H1 (cell line): ENCODE results near the gene DCUN1D3. TPM values are rescaled to one million over a fixed set of nuclear protein-coding genes. Genes with fewer than 3 reads are reported as not detected.

Experiments
- CTCF ChIA-PET: fragments of 300-600 bp; sonication (Branson Sonifier 250); formaldehyde crosslinking; loops from one replicate; lab custom pipeline; 2021; ENCODE audit not compliant: partially characterized antibody; lab: Charles Lee
- POLR2A ChIA-PET: fragments of 300-600 bp; sonication (Branson Sonifier 250); formaldehyde crosslinking; loops from one replicate; lab custom pipeline; 2021; ENCODE audit warnings: inconsistent platforms; ENCODE audit not compliant: partially characterized antibody; lab: Charles Lee
- DNase-seq, 2 experiments: peaks; one replicate each; pipeline versions ENCODE4 v3.0.0 to v3.0.0-alpha.2; 2010 to 2022; ENCODE audit warnings: low spot score in 2 of 2, low read depth in 1 of 2, mixed read lengths in 1 of 2
- FAIRE-seq: peaks from 2 replicates; lab custom pipeline; 2011; peaks lifted over from hg19 to GRCh38; lab: Jason Lieb, UNC
- H2AFZ ChIP-seq: 2 replicates; pipeline ENCODE4 v1.8.1; 2012; ENCODE audit warnings: low read length, inconsistent platforms
- H2AK5ac ChIP-seq: 2 replicates; pipeline ENCODE4 v1.6.1; 2013; ENCODE audit warnings: low read depth, low read length
- H2BK120ac ChIP-seq: replicated peaks from 2 replicates; pipeline ENCODE3; 2013; ENCODE audit warnings: low read depth, low read length, inconsistent platforms
- H2BK12ac ChIP-seq: 2 replicates; pipeline ENCODE4 v1.6.1; 2013; ENCODE audit warnings: low read depth, low read length
- H2BK15ac ChIP-seq: 2 replicates; pipeline ENCODE4 v1.6.1; 2013; ENCODE audit warnings: low read length
- H2BK20ac ChIP-seq: 2 replicates; pipeline ENCODE4 v1.6.1; 2013; ENCODE audit warnings: low read length
- H2BK5ac ChIP-seq: 2 replicates; pipeline ENCODE4 v1.6.1; 2013; ENCODE audit warnings: low read depth, low read length
- H3K14ac ChIP-seq: 2 replicates; pipeline ENCODE4 v1.6.1; 2013; ENCODE audit warnings: inconsistent platforms; ENCODE audit not compliant: insufficient read length
- H3K18ac ChIP-seq: 2 replicates; pipeline ENCODE4 v1.6.1; 2013; ENCODE audit warnings: low read length; ENCODE audit errors: extremely low read depth
- H3K23ac ChIP-seq: 2 replicates; pipeline ENCODE4 v1.6.1; 2013; ENCODE audit warnings: inconsistent platforms; ENCODE audit not compliant: insufficient read length
- H3K23me2 ChIP-seq: 2 replicates; pipeline ENCODE4 v1.6.1; 2013; ENCODE audit warnings: low read depth, low read length
- H3K27ac ChIP-seq: 2 replicates; pipeline ENCODE4 v1.6.1; 2011; ENCODE audit warnings: low read depth, low read length, inconsistent platforms
- H3K27me3 ChIP-seq, 4 experiments: replicated peaks in 1 of 4; 1 replicate in 1 of 4; 2 replicates in 3 of 4; pipeline versions ENCODE4 v1.6.1 to v1.8.1; 2011 to 2013; ENCODE audit warnings: low read length in 3 of 4, mild to moderate bottlenecking in 3 of 4, inconsistent platforms in 2 of 4, mixed read lengths in 2 of 4, moderate library complexity in 1 of 4; ENCODE audit not compliant: control insufficient read depth in 3 of 4, insufficient read depth in 3 of 4; ENCODE audit errors: extremely low read depth in 1 of 4
- H3K36me3 ChIP-seq, 4 experiments: 2 replicates each; pipeline versions ENCODE4 v1.6.1 to v1.8.1; 2011 to 2013; ENCODE audit warnings: mild to moderate bottlenecking in 4 of 4, low read length in 3 of 4, moderate library complexity in 2 of 4, control low read depth in 1 of 4, inconsistent platforms in 1 of 4; ENCODE audit not compliant: insufficient read depth in 4 of 4, control insufficient read depth in 2 of 4
- H3K4ac ChIP-seq: replicated peaks from 2 replicates; pipeline ENCODE3; 2013; ENCODE audit warnings: low read length, low read depth, mixed read lengths, inconsistent platforms; ENCODE audit not compliant: insufficient read length
- H3K4me1 ChIP-seq, 4 experiments: replicated peaks in 1 of 4; 1 replicate in 1 of 4; 2 replicates in 3 of 4; pipeline versions ENCODE4 v1.6.1 to v1.8.1; 2011 to 2013; ENCODE audit warnings: low read length in 3 of 4, inconsistent platforms in 2 of 4, mixed read lengths in 1 of 4; ENCODE audit not compliant: insufficient read depth in 4 of 4, control insufficient read depth in 3 of 4
- H3K4me2 ChIP-seq, 2 experiments: 2 replicates each; pipeline versions ENCODE4 v1.6.1 to v1.8.1; 2011 to 2013; ENCODE audit warnings: low read depth in 2 of 2, low read length in 2 of 2, control low read depth in 1 of 2, inconsistent platforms in 1 of 2, mild to moderate bottlenecking in 1 of 2; ENCODE audit not compliant: insufficient read depth in 1 of 2
- H3K4me3 ChIP-seq, 4 experiments: fragments of 200-600, 300-600 bp in 1 of 4; sonication (generic), shearing (Covaris generic), sonication (Bioruptor Twin) in 1 of 4; 2 replicates each; pipeline versions ENCODE4 v1.5.1 to v1.8.1; 2011 to 2016; ENCODE audit warnings: low read length in 4 of 4, low read depth in 3 of 4, control low read depth in 2 of 4, inconsistent platforms in 2 of 4, mild to moderate bottlenecking in 2 of 4, mixed read lengths in 1 of 4, moderate library complexity in 1 of 4; ENCODE audit not compliant: insufficient read depth in 2 of 4; ENCODE audit errors: extremely low read depth in 1 of 4
- H3K56ac ChIP-seq: replicated peaks from 2 replicates; pipeline ENCODE3; 2013; ENCODE audit warnings: low read depth, mild to moderate bottlenecking, mixed read lengths, low read length, inconsistent platforms; ENCODE audit not compliant: insufficient read length
- H3K79me1 ChIP-seq: 2 replicates; pipeline ENCODE4 v1.6.1; 2013; ENCODE audit warnings: low read depth, low read length, control low read depth
- H3K79me2 ChIP-seq, 2 experiments: 2 replicates each; pipeline versions ENCODE4 v1.6.1 to v1.8.1; 2012 to 2013; ENCODE audit warnings: low read length in 2 of 2, mild to moderate bottlenecking in 2 of 2, inconsistent platforms in 1 of 2; ENCODE audit not compliant: insufficient read depth in 2 of 2, control insufficient read depth in 1 of 2
- H3K9ac ChIP-seq, 4 experiments: replicated peaks in 1 of 4; 1 replicate in 1 of 4; 2 replicates in 3 of 4; pipeline versions ENCODE4 v1.6.1 to v1.8.1; 2011 to 2013; ENCODE audit warnings: low read depth in 3 of 4, low read length in 3 of 4, control low read depth in 2 of 4, mild to moderate bottlenecking in 2 of 4, moderate library complexity in 2 of 4, inconsistent platforms in 1 of 4; ENCODE audit errors: extremely low read depth in 1 of 4
- H3K9me3 ChIP-seq, 2 experiments: 2 replicates each; pipeline versions ENCODE4 v1.6.1 to v1.8.1; 2012 to 2013; ENCODE audit warnings: mild to moderate bottlenecking in 2 of 2, moderate library complexity in 2 of 2, control low read depth in 1 of 2, inconsistent platforms in 1 of 2, low read depth in 1 of 2, low read length in 1 of 2, mixed read lengths in 1 of 2; ENCODE audit not compliant: insufficient read depth in 2 of 2
- H4K20me1 ChIP-seq, 2 experiments: replicated peaks in 1 of 2; 2 replicates each; pipeline versions ENCODE3 to v1.8.1; 2011 to 2013; ENCODE audit warnings: inconsistent platforms in 2 of 2, low read length in 2 of 2, mild to moderate bottlenecking in 1 of 2; ENCODE audit not compliant: insufficient read depth in 2 of 2, control insufficient read depth in 1 of 2
- H4K5ac ChIP-seq: 2 replicates; pipeline ENCODE4 v1.6.1; 2013; ENCODE audit warnings: low read length, low read depth, mixed read lengths, inconsistent platforms; ENCODE audit not compliant: insufficient read length
- H4K8ac ChIP-seq: 2 replicates; pipeline ENCODE4 v1.8.0; 2013; ENCODE audit warnings: mild to moderate bottlenecking, moderate library complexity, low read length, inconsistent platforms; ENCODE audit not compliant: insufficient read depth; ENCODE audit errors: extremely low read depth
- H4K91ac ChIP-seq: replicated peaks from 2 replicates; pipeline ENCODE3; 2013; ENCODE audit warnings: low read length, mixed read lengths, inconsistent platforms; ENCODE audit not compliant: insufficient read length
- ASH2L ChIP-seq: fragments of 200-600, 300-600 bp; sonication (generic); IDR thresholded peaks from one replicate; pipeline ENCODE4 v1.7.1; 2017; ENCODE audit warnings: low read length
- BACH1 ChIP-seq: IDR thresholded peaks from 2 replicates; pipeline ENCODE4 v1.6.1; 2012; ENCODE audit warnings: low read length, improper control_type of control experiment
- CBX5 ChIP-seq: fragments of 300-800, 300-1000 bp; sonication (generic); IDR thresholded peaks from 2 replicates; pipeline ENCODE4 v1.7.1; 2016; ENCODE audit warnings: antibody characterized with exemption, low read length, low read depth
- E2F6 ChIP-seq: IDR thresholded peaks from 2 replicates; pipeline ENCODE4 v1.6.1; 2012; ENCODE audit warnings: inconsistent platforms
- EGR1 ChIP-seq: IDR thresholded peaks from 2 replicates; pipeline ENCODE4 v1.6.1; 2011; ENCODE audit warnings: low read depth, low read length, borderline replicate concordance
- EZH2 ChIP-seq: fragments of 200-600 bp; sonication (generic); IDR thresholded peaks from 2 replicates; pipeline ENCODE4 v1.7.1; 2012; ENCODE audit warnings: low read depth, mild to moderate bottlenecking, moderate library complexity, low read length, inconsistent platforms; ENCODE audit not compliant: severe bottlenecking
- JUND ChIP-seq: IDR thresholded peaks from 2 replicates; pipeline ENCODE4 v1.6.1; 2011; ENCODE audit warnings: mild to moderate bottlenecking, improper control_type of control experiment, low read length
- WGBS, 2 experiments: shearing (Covaris generic) in 1 of 2; methylation state at CpG; one replicate each; pipeline versions ENCODE4 v1.1.6 to v1.1.7; 2013 to 2015; ENCODE audit warnings: low lambda C conversion rate in 2 of 2, mixed read lengths in 2 of 2, inconsistent platforms in 1 of 2, low coverage in 1 of 2, missing lambda C conversion rate in 1 of 2; ENCODE audit not compliant: insufficient replicate concordance in 2 of 2, insufficient coverage in 1 of 2, insufficient read length in 1 of 2; ENCODE audit errors: extremely low coverage in 1 of 2, missing lambda C conversion rate in 1 of 2; 5-methylcytosine and 5-hydroxymethylcytosine counted together
- polyA plus RNA-seq, 7 experiments: library from polyadenylated mRNA; depleted of rRNA in 3 of 7; stranded (reverse) in 5 of 7; unstranded in 2 of 7; fragments of >200 nt in 5 of 7; fragments of 200-250 nt in 2 of 7; gene quantifications; 1 replicate in 5 of 7; 2 replicates in 1 of 7; 4 replicates in 1 of 7; pipeline versions ENCODE4 v1.2.1 to v1.2.3, GENCODE V29; 2011 to 2013; ENCODE audit warnings: missing spikeins in 2 of 7, mixed read lengths in 2 of 7
- total RNA-seq: library from RNA; stranded (reverse); fragmentation: NEBNext Ultra II Directional; extraction: Animal tissue kit (Norgen Biotek cat#: 25700); gene quantifications from 2 replicates; pipeline ENCODE4 v1.2.1, GENCODE V29; 2021
- TF ChIP-seq, protein P1 (sequence below): IDR thresholded peaks from 2 replicates; pipeline ENCODE4 v1.6.1; 2012; ENCODE audit warnings: low read length, inconsistent platforms

Gene DCUN1D3
- total and polyA plus RNA-seq, 2 of the 8 experiments (the other 6 are each of a cell fraction or from before 2014, with no cell fraction given), result 3.5 to 18.2 TPM

- no peak overlapping the region for H3K9ac ChIP-seq
- no peaks in the 10 kb centered on the region for H3K36me3 ChIP-seq
- H4K20me1 ChIP-seq, result no peaks in the 10 kb centered on the region
- H2BK15ac ChIP-seq, result no peak overlapping the region
- H2BK12ac ChIP-seq, result no peak overlapping the region
- H2AK5ac ChIP-seq, result no peak overlapping the region
- H4K8ac ChIP-seq, result no peak overlapping the region
- no peaks in the 10 kb centered on the region for H3K79me1 ChIP-seq
- no peaks in the 10 kb centered on the region for H3K23me2 ChIP-seq
- H3K4me3 ChIP-seq, result no peak overlapping the region
- ChIA-PET CTCF (interaction anchor here (0.6 to 1.1 kb wide), 2 partner anchors 61 to 278 kb away, joined by 3 to 4 read pairs; no protein-coding TSS in a partner anchor), POLR2A (interaction anchor here (1.4 kb wide), 1 partner anchor 10 kb away, joined by 3 read pairs; no protein-coding TSS in a partner anchor)
- H2BK120ac ChIP-seq, result no peak overlapping the region
- no peak overlapping the region for H4K91ac ChIP-seq
- H3K4ac ChIP-seq, result no peak overlapping the region
- no peak overlapping the region for H3K27ac ChIP-seq
- H2BK20ac ChIP-seq, result no peak overlapping the region
- no peak overlapping the region for H2AFZ ChIP-seq
- WGBS, 2 experiments, result 83% methylated on average over 2 of the region's 2 CpGs; no CpG with 5 or more reads in 1 of the 2 experiments
- H3K56ac ChIP-seq, result no peak overlapping the region
- DNase-seq (no peak), FAIRE-seq (no peak)
- no peak overlapping the region for H2BK5ac ChIP-seq
- H4K5ac ChIP-seq, result no peak overlapping the region
- H3K79me2 ChIP-seq, result no peaks in the 10 kb centered on the region
- no peak overlapping the region for H3K4me2 ChIP-seq
- H3K27me3 ChIP-seq, result no peaks in the 10 kb centered on the region; a peak in 1 of 7 replicates
- no peak overlapping the region for H3K23ac ChIP-seq
- no peak overlapping the region for H3K14ac ChIP-seq
- TF ChIP-seq JUND (no peak), BACH1 (no peak), CBX5 (no peak), E2F6 (no peak), EZH2 (no peak), ASH2L (no peak), EGR1 (no peak)
- TF ChIP-seq, protein P1, sequence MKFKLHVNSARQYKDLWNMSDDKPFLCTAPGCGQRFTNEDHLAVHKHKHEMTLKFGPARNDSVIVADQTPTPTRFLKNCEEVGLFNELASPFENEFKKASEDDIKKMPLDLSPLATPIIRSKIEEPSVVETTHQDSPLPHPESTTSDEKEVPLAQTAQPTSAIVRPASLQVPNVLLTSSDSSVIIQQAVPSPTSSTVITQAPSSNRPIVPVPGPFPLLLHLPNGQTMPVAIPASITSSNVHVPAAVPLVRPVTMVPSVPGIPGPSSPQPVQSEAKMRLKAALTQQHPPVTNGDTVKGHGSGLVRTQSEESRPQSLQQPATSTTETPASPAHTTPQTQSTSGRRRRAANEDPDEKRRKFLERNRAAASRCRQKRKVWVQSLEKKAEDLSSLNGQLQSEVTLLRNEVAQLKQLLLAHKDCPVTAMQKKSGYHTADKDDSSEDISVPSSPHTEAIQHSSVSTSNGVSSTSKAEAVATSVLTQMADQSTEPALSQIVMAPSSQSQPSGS, result no peak
- TF ChIP-seq, all 59 proteins: peak for 0
- H3K4me1 ChIP-seq, result no peaks in the 10 kb centered on the region
- no peaks in the 10 kb centered on the region for H3K9me3 ChIP-seq
- H3K18ac ChIP-seq, result no peak overlapping the region
Observed at GRCh38 chr16:20910781-20911321, 10.7 kb upstream of the DCUN1D3 start.
